Subcutaneous adipose tissue (tissue), 4 donors: Measurements from ENCODE around the gene TOMM5. TPM values are rescaled to one million over a fixed set of nuclear protein-coding genes. Genes with fewer than 3 reads are reported as not detected.

Experiments used
- CTCF ChIP-seq: fragments of 450-650 bp; IDR thresholded peaks from one replicate; pipeline ENCODE4 v1.5.1; 2016; ENCODE audit warnings: low read depth, mild to moderate bottlenecking, control low read depth, antibody characterized with exemption, moderate library complexity
- total RNA-seq, 4 donors: library from RNA; depleted of rRNA; stranded (reverse); fragments of >200 nt; gene quantifications; one replicate each; pipeline ENCODE4 v1.1.0, GENCODE V29; 2016

The TOMM5 gene
- total RNA-seq, 4 donors from 2014 or later = 58.4 to 113 (median 65.9) TPM

- no peak for TF ChIP-seq CTCF
Measured at GRCh38 chr9:37593883-37594448, 1.6 kb upstream of the TOMM5 start.

GRCh38 chr9:37587521-37587920 lies 4.9 kb downstream of the TOMM5 start:
- TF ChIP-seq CTCF = no peak

- TF ChIP-seq CTCF = no peak
Measured at GRCh38 chr9:37583522-37584121, 8.8 kb downstream of the TOMM5 start.

- no peak for TF ChIP-seq CTCF
Measured at GRCh38 chr9:37582548-37583157, 9.7 kb downstream of the TOMM5 start.

GRCh38 chr9:37575921-37576721 lies 16.3 kb downstream of the TOMM5 start, which contains the start of gene FBXO10:
TSS of gene FBXO10 (minus strand) at chr9:37576380. CDS start at chr9:37541768, 34,612 bp downstream.
- TF ChIP-seq CTCF = no peak

GRCh38 chr9:37575511-37575914 lies 16.9 kb downstream of the TOMM5 start:
- no peak for TF ChIP-seq CTCF

- no peak for TF ChIP-seq CTCF
Measured at GRCh38 chr9:37575001-37575400, 17.4 kb downstream of the TOMM5 start.
